ENCODE measurements around the gene COX11.

Gene COX11

GRCh38 chr17:54967621-54968261 is 713 bp downstream of the COX11 start:
- peak; percentile 48 for DNase-seq (ENCODE audit: low spot score)

- DNase-seq (ENCODE audit: low spot score): no peak
Measured at GRCh38 chr17:54956791-54957190, 11.7 kb downstream of the COX11 start.

- no peak for DNase-seq (ENCODE audit: low spot score)
Measured at GRCh38 chr17:54951286-54951685, 17.2 kb downstream of the COX11 start.

GRCh38 chr17:54950116-54950515 is 18.3 kb downstream of the COX11 start:
- no peak for DNase-seq (ENCODE audit: low spot score)

- DNase-seq (ENCODE audit: low spot score): no peak
Measured at GRCh38 chr17:54948380-54948779, 20.1 kb downstream of the COX11 start.

GRCh38 chr17:54947396-54947795 is 21.1 kb downstream of the COX11 start:
- no peak for DNase-seq (ENCODE audit: low spot score)

GRCh38 chr17:54945671-54946070 is 22.8 kb downstream of the COX11 start:
- DNase-seq (ENCODE audit: low spot score): no peak

- DNase-seq (ENCODE audit: low spot score): no peak
Measured at GRCh38 chr17:54945231-54945630, 23.2 kb downstream of the COX11 start.

- no peak for DNase-seq (ENCODE audit: low spot score)
Measured at GRCh38 chr17:54944796-54945195, 23.7 kb downstream of the COX11 start.

GRCh38 chr17:54941285-54941684 is 27.2 kb downstream of the COX11 start:
- no peak for DNase-seq (ENCODE audit: low spot score)

- no peak for DNase-seq (ENCODE audit: low spot score)
Measured at GRCh38 chr17:54937426-54937825, 31.0 kb downstream of the COX11 start.

GRCh38 chr17:54937018-54937417 is 31.4 kb downstream of the COX11 start:
- DNase-seq (ENCODE audit: low spot score): no peak

GRCh38 chr17:54935471-54935870 is 33.0 kb downstream of the COX11 start:
- no peak for DNase-seq (ENCODE audit: low spot score)

- DNase-seq (ENCODE audit: low spot score): no peak
Measured at GRCh38 chr17:54933921-54934320, 34.5 kb downstream of the COX11 start.

GRCh38 chr17:54932711-54933110 is 35.7 kb downstream of the COX11 start:
- DNase-seq (ENCODE audit: low spot score): no peak

GRCh38 chr17:54927525-54927924 is 40.9 kb downstream of the COX11 start:
- DNase-seq (ENCODE audit: low spot score): no peak

GRCh38 chr17:54924405-54924804 is 44.0 kb downstream of the COX11 start:
- no peak for DNase-seq (ENCODE audit: low spot score)

- DNase-seq (ENCODE audit: low spot score): no peak
Measured at GRCh38 chr17:54920819-54921218, 47.6 kb downstream of the COX11 start.

GRCh38 chr17:54919425-54919824 is 49.0 kb downstream of the COX11 start:
- no peak for DNase-seq (ENCODE audit: low spot score)

- DNase-seq (ENCODE audit: low spot score): no peak
Measured at GRCh38 chr17:54916721-54917120, 51.7 kb downstream of the COX11 start.

Measured in CD4-positive, alpha-beta T cell treated with Interleukin-2 at 100 ng/mL for 4 hours (primary cell).